Measurements from ENCODE around the gene FXYD6. TPM values are rescaled to one million over a fixed set of nuclear protein-coding genes. Genes with fewer than 3 reads are reported as not detected.

The FXYD6 gene
- total and polyA plus RNA-seq, 12 donors = 34.3 to 218 (median 94.1) TPM

DNA sequence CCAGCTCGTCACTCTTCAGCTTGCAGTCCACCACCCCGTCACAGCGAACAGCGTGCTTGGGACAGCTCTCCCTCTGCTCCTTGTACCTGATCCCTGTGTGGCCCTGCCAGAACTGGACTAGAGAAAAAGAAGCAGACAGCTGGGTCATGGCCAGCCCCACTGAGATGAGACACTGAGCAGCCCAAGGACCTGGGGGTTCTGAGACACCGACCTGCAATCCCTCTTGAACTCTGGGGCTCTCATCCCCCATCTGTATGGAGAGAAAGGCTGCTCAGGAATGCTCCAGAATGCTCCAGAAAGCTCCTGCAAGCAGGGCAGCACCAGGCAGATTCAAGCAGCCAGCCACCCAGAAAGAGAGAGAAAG lies 37.9 kb upstream of the FXYD6 start:
- TF ChIP-seq, protein P1, sequence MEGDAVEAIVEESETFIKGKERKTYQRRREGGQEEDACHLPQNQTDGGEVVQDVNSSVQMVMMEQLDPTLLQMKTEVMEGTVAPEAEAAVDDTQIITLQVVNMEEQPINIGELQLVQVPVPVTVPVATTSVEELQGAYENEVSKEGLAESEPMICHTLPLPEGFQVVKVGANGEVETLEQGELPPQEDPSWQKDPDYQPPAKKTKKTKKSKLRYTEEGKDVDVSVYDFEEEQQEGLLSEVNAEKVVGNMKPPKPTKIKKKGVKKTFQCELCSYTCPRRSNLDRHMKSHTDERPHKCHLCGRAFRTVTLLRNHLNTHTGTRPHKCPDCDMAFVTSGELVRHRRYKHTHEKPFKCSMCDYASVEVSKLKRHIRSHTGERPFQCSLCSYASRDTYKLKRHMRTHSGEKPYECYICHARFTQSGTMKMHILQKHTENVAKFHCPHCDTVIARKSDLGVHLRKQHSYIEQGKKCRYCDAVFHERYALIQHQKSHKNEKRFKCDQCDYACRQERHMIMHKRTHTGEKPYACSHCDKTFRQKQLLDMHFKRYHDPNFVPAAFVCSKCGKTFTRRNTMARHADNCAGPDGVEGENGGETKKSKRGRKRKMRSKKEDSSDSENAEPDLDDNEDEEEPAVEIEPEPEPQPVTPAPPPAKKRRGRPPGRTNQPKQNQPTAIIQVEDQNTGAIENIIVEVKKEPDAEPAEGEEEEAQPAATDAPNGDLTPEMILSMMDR (IDR thresholded peaks at IDR 0.05) = no peak
- no peak for TF ChIP-seq POLR2A (IDR thresholded peaks at IDR 0.05)
- Histone ChIP-seq H3K27ac (no peak overlapping the region), H3K9me3 (replicated peaks in 1 of 3) (no peaks in the 10 kb centered on the region), H3K4me3 (no peak overlapping the region), H3K36me3 (replicated peaks in 1 of 2) (no peaks in the 10 kb centered on the region), H3K4me1 (replicated peaks in 1 of 2) (peaks cover 2 to 7% of the 10 kb centered on the region in 2 donors), H3K27me3 (no peaks in the 10 kb centered on the region)
- peak in 1 of 7 donors; percentile 12 for DNase-seq
- 91 to 93% (median 92%) methylated on average over 5 of the region's 5 CpGs for WGBS, 4 donors
- intact Hi-C loops (cut with DNase I) = no loop called here

DNA sequence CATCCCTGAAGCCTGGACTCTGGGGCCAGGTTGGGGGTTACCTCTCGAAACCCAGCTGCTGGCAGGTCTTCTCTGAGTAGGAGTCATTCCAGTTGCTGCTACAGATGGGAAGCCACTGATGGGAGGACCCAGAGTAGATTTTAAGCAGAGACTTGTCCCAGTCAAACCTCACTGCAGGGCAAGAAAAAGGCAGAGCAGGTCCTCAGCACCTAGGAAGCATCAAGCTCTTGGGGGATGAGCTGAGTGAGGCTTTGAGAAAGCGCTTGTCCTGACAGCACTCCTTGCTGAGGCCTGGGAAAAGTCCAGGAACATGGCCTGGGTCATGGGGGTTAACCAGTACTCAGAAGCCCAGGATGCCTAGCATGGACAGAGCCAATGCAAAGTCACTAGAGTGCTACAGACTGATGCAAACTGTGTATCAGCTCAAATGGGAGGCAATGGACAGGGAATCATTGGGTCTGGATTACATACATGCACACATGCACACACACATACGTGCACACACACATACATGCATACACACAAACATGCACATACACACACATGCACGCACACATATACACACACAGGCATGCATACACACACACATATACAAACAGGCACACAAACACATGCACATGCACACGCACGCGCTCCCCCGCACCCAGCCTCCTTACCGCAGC lies 37.4 kb upstream of the FXYD6 start:
- Histone ChIP-seq H3K4me1 (replicated peaks in 1 of 2) (peaks cover 5 to 12% of the 10 kb centered on the region in 2 donors), H3K4me3 (no peak overlapping the region), H3K36me3 (replicated peaks in 1 of 2) (no peaks in the 10 kb centered on the region), H3K27me3 (no peaks in the 10 kb centered on the region), H3K9me3 (replicated peaks in 1 of 3) (no peaks in the 10 kb centered on the region), H3K27ac (no peak overlapping the region)
- 91 to 95% (median 95%) methylated on average over 7 to 9 of the region's 9 CpGs for WGBS, 4 donors
- DNase-seq = no peak
- intact Hi-C loops (cut with DNase I) = no loop called here
- TF ChIP-seq, protein P1 (IDR thresholded peaks at IDR 0.05) = no peak
- TF ChIP-seq POLR2A (IDR thresholded peaks at IDR 0.05) = no peak

DNA sequence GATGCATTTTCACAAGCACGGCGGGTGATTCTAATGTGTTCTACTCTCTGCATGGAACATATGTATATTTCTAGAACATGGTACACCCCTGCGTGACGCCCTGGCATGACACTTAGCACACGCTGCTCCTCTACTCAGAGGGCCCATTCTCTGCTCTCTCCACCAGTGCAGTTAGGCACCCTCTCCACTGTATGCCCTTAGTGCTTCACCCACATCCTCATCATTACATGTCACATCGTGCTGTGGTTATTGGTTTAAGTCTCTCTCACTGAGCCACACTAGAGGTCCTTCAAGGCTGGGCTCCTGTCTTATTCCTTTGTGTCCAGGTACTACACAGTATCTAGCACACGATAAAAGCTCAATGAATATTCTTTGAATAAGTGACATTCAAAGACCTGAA lies 36.0 kb upstream of the FXYD6 start:
- Histone ChIP-seq H3K27ac (no peak overlapping the region), H3K4me3 (no peak overlapping the region), H3K36me3 (replicated peaks in 1 of 2) (no peaks in the 10 kb centered on the region), H3K27me3 (no peaks in the 10 kb centered on the region), H3K9me3 (replicated peaks in 1 of 3) (no peaks in the 10 kb centered on the region), H3K4me1 (replicated peaks in 1 of 2) (peaks cover 7 to 26% of the 10 kb centered on the region in 2 donors)
- intact Hi-C loops (cut with DNase I) = no loop called here
- 92 to 94% (median 94%) methylated on average over 7 of the region's 7 CpGs for WGBS, 4 donors
- DNase-seq = no peak
- no peak for TF ChIP-seq POLR2A (IDR thresholded peaks at IDR 0.05)
- TF ChIP-seq, protein P1 (IDR thresholded peaks at IDR 0.05) = no peak

DNA sequence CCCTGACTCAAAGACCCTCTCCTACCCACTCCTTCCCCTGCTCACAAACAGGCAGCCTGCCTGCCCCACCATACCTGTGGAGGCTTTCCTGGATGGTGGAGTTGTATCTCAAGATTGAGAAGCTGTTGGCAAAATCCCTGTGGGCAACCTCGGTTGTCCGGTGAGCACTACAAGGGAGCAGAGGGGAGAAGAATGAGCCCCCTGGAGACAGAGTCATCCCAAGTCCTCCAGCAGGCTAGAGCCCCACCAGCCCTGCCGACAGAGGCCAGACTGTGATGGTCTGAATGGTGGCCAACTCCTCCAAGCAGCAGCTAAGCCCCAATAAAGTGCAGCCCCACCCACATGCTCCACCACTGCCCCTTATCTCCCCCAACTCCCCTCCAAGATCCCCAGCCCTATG lies 35.2 kb upstream of the FXYD6 start:
- DNase-seq = no peak
- Histone ChIP-seq H3K9me3 (replicated peaks in 1 of 3) (no peaks in the 10 kb centered on the region), H3K27me3 (no peaks in the 10 kb centered on the region), H3K4me3 (no peak overlapping the region), H3K27ac (no peak overlapping the region), H3K4me1 (replicated peaks in 1 of 2) (peaks cover 8 to 33% of the 10 kb centered on the region in 2 donors), H3K36me3 (replicated peaks in 1 of 2) (no peaks in the 10 kb centered on the region)
- intact Hi-C loops (cut with DNase I) = no loop called here
- TF ChIP-seq POLR2A (IDR thresholded peaks at IDR 0.05) = no peak
- TF ChIP-seq, protein P1 (IDR thresholded peaks at IDR 0.05) = no peak
- WGBS, 4 donors = 80 to 100% (median 90%) methylated on average over 1 to 3 of the region's 3 CpGs

All from adrenal gland (tissue), 12 donors.